Measurements from ENCODE around the gene RPS16.

Gene RPS16

GRCh38 chr19:39412100-39412866 lies 23.5 kb downstream of the RPS16 start, which contains the start of gene PLEKHG2 (continued):
- TF ChIP-seq, protein P1, sequence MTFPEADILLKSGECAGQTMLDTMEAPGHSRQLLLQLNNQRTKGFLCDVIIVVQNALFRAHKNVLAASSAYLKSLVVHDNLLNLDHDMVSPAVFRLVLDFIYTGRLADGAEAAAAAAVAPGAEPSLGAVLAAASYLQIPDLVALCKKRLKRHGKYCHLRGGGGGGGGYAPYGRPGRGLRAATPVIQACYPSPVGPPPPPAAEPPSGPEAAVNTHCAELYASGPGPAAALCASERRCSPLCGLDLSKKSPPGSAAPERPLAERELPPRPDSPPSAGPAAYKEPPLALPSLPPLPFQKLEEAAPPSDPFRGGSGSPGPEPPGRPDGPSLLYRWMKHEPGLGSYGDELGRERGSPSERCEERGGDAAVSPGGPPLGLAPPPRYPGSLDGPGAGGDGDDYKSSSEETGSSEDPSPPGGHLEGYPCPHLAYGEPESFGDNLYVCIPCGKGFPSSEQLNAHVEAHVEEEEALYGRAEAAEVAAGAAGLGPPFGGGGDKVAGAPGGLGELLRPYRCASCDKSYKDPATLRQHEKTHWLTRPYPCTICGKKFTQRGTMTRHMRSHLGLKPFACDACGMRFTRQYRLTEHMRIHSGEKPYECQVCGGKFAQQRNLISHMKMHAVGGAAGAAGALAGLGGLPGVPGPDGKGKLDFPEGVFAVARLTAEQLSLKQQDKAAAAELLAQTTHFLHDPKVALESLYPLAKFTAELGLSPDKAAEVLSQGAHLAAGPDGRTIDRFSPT (tag by site-specific recombination; IDR thresholded peaks at IDR 0.05): peak; percentile 52; the same call in 1 of the 2 replicates
- TF ChIP-seq ZNF214 (tag by site-specific recombination; IDR thresholded peaks at IDR 0.05; ENCODE audit: borderline replicate concordance): no peak
- no peak for TF ChIP-seq HOXD13 (CRISPR knock-in tag; IDR thresholded peaks at IDR 0.05; ENCODE audit: borderline replicate concordance)
- TF ChIP-seq ZNF560 (tag by site-specific recombination; IDR thresholded peaks at IDR 0.05; ENCODE audit: borderline replicate concordance): no peak
- peak; percentile 96 for TF ChIP-seq KLF9 (tag by site-specific recombination; IDR thresholded peaks at IDR 0.05; ENCODE audit: low read depth)
- peak; percentile 58; the same call in 1 of the 2 replicates for TF ChIP-seq GFI1B (tag by site-specific recombination; IDR thresholded peaks at IDR 0.05)
- TF ChIP-seq ZNF660 (tag by site-specific recombination; IDR thresholded peaks at IDR 0.05): peak; percentile 89
- no peak for TF ChIP-seq ZNF530 (tag by site-specific recombination; IDR thresholded peaks at IDR 0.05; ENCODE audit: low read depth)
- TF ChIP-seq ZNF830 (tag by site-specific recombination; IDR thresholded peaks at IDR 0.05; ENCODE audit: low read depth): no peak
- 0 out of 2 replicates have a peak, but pooled peaks have one; percentile 55 for TF ChIP-seq AEBP2 (tag by site-specific recombination; IDR thresholded peaks at IDR 0.05; ENCODE audit: borderline replicate concordance)
- no peak for TF ChIP-seq ZNF311 (tag by site-specific recombination; IDR thresholded peaks at IDR 0.05; ENCODE audit: borderline replicate concordance)
- TF ChIP-seq HOXC10 (CRISPR knock-in tag; IDR thresholded peaks at IDR 0.05): no peak
- no peak; the same call in 1 of the 2 replicates for TF ChIP-seq ZBTB48 (tag by site-specific recombination; IDR thresholded peaks at IDR 0.05)
- peak; percentile 81 for TF ChIP-seq ZNF239 (tag by site-specific recombination; IDR thresholded peaks at IDR 0.05)
- TF ChIP-seq ZNF664 (tag by site-specific recombination; IDR thresholded peaks at IDR 0.05): 0 out of 2 replicates have a peak, but pooled peaks have one; percentile 13
- TF ChIP-seq ZNF670 (tag by site-specific recombination; IDR thresholded peaks at IDR 0.05; ENCODE audit: low read depth): no peak
- TF ChIP-seq BCL11B (tag by site-specific recombination; IDR thresholded peaks at IDR 0.05; ENCODE audit: low read depth): peak; percentile 100
- TF ChIP-seq ZNF626 (tag by site-specific recombination; IDR thresholded peaks at IDR 0.05): no peak; the same call in 1 of the 2 replicates
- TF ChIP-seq ZNF777 (tag by site-specific recombination; IDR thresholded peaks at IDR 0.05; ENCODE audit: borderline replicate concordance): peak; percentile 75; the same call in 1 of the 2 replicates
- TF ChIP-seq, protein P2, sequence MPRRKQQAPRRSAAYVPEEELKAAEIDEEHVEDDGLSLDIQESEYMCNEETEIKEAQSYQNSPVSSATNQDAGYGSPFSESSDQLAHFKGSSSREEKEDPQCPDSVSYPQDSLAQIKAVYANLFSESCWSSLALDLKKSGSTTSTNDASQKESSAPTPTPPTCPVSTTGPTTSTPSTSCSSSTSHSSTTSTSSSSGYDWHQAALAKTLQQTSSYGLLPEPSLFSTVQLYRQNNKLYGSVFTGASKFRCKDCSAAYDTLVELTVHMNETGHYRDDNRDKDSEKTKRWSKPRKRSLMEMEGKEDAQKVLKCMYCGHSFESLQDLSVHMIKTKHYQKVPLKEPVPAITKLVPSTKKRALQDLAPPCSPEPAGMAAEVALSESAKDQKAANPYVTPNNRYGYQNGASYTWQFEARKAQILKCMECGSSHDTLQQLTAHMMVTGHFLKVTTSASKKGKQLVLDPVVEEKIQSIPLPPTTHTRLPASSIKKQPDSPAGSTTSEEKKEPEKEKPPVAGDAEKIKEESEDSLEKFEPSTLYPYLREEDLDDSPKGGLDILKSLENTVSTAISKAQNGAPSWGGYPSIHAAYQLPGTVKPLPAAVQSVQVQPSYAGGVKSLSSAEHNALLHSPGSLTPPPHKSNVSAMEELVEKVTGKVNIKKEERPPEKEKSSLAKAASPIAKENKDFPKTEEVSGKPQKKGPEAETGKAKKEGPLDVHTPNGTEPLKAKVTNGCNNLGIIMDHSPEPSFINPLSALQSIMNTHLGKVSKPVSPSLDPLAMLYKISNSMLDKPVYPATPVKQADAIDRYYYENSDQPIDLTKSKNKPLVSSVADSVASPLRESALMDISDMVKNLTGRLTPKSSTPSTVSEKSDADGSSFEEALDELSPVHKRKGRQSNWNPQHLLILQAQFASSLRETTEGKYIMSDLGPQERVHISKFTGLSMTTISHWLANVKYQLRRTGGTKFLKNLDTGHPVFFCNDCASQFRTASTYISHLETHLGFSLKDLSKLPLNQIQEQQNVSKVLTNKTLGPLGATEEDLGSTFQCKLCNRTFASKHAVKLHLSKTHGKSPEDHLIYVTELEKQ (tag by site-specific recombination; IDR thresholded peaks at IDR 0.05; ENCODE audit: borderline replicate concordance): peak; percentile 81
- no peak for TF ChIP-seq ZNF701 (tag by site-specific recombination; IDR thresholded peaks at IDR 0.05)
- TF ChIP-seq ZNF202 (tag by site-specific recombination; IDR thresholded peaks at IDR 0.05; ENCODE audit: borderline replicate concordance): no peak
- TF ChIP-seq, protein P3, sequence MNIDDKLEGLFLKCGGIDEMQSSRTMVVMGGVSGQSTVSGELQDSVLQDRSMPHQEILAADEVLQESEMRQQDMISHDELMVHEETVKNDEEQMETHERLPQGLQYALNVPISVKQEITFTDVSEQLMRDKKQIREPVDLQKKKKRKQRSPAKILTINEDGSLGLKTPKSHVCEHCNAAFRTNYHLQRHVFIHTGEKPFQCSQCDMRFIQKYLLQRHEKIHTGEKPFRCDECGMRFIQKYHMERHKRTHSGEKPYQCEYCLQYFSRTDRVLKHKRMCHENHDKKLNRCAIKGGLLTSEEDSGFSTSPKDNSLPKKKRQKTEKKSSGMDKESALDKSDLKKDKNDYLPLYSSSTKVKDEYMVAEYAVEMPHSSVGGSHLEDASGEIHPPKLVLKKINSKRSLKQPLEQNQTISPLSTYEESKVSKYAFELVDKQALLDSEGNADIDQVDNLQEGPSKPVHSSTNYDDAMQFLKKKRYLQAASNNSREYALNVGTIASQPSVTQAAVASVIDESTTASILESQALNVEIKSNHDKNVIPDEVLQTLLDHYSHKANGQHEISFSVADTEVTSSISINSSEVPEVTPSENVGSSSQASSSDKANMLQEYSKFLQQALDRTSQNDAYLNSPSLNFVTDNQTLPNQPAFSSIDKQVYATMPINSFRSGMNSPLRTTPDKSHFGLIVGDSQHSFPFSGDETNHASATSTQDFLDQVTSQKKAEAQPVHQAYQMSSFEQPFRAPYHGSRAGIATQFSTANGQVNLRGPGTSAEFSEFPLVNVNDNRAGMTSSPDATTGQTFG (tag by site-specific recombination; IDR thresholded peaks at IDR 0.05; ENCODE audit: borderline replicate concordance): peak; percentile 93
- no peak for TF ChIP-seq ZNF174 (tag by site-specific recombination; IDR thresholded peaks at IDR 0.05)
- peak; percentile 92 for TF ChIP-seq SP7 (tag by site-specific recombination; IDR thresholded peaks at IDR 0.05)
- peak; percentile 56; the same call in 1 of the 2 replicates for TF ChIP-seq ZNF600 (tag by site-specific recombination; IDR thresholded peaks at IDR 0.05)
- peak; percentile 20; the same call in 1 of the 2 replicates for TF ChIP-seq SCRT2 (tag by site-specific recombination; IDR thresholded peaks at IDR 0.05)
- TF ChIP-seq, protein P4, sequence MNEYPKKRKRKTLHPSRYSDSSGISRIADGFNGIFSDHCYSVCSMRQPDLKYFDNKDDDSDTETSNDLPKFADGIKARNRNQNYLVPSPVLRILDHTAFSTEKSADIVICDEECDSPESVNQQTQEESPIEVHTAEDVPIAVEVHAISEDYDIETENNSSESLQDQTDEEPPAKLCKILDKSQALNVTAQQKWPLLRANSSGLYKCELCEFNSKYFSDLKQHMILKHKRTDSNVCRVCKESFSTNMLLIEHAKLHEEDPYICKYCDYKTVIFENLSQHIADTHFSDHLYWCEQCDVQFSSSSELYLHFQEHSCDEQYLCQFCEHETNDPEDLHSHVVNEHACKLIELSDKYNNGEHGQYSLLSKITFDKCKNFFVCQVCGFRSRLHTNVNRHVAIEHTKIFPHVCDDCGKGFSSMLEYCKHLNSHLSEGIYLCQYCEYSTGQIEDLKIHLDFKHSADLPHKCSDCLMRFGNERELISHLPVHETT (tag by site-specific recombination; IDR thresholded peaks at IDR 0.05): peak; percentile 98
